CD4-positive, alpha-beta T cell (primary cell): ENCODE measurements around the gene CNTN6. TPM values are rescaled to one million over a fixed set of nuclear protein-coding genes. Genes with fewer than 3 reads are reported as not detected.

ENCODE experiments used
- ATAC-seq: fragments of 200-7000 bp; cut with Tn5 transposase; one replicate; pipeline ENCODE4 v1.10.0; 2022; ENCODE audit warnings: mild to moderate bottlenecking; ENCODE audit not compliant: poor library complexity
- CTCF ChIA-PET: fragments of 350-600 bp; sonication (Branson Sonifier 250); formaldehyde crosslinking; loops from one replicate; lab custom pipeline; 2021; ENCODE audit warnings: antibody characterized with exemption, inconsistent platforms; lab: Charles Lee
- POLR2A ChIA-PET: fragments of 350-600 bp; sonication (Branson Sonifier 250); formaldehyde crosslinking; loops from one replicate; lab custom pipeline; 2021; ENCODE audit warnings: antibody characterized with exemption, inconsistent platforms; lab: Charles Lee
- DNase-seq, 14 experiments: peaks; one replicate each; pipeline ENCODE4 v3.0.0-alpha.2; 2013 to 2020; ENCODE audit warnings: mixed read lengths in 2 of 14
- H3K27ac ChIP-seq, 2 donors: one replicate each; pipeline versions ENCODE4 v1.5.1 to v1.7.0; 2013; ENCODE audit warnings: low read length in 2 of 2, low read depth in 1 of 2, mild to moderate bottlenecking in 1 of 2
- H3K27me3 ChIP-seq, 2 experiments: 1 replicate in 1 of 2; 2 replicates in 1 of 2; pipeline versions ENCODE4 v1.6.1 to v1.7.0; 2013; ENCODE audit warnings: low read length in 2 of 2, control low read depth in 1 of 2, mild to moderate bottlenecking in 1 of 2, moderate library complexity in 1 of 2; ENCODE audit not compliant: insufficient read depth in 2 of 2, control insufficient read depth in 1 of 2
- H3K36me3 ChIP-seq: one replicate; pipeline ENCODE4 v1.6.1; 2013; ENCODE audit warnings: low read length, control low read depth; ENCODE audit not compliant: insufficient read depth
- H3K4me1 ChIP-seq: one replicate; pipeline ENCODE4 v1.6.1; 2013; ENCODE audit warnings: low read length, control low read depth; ENCODE audit not compliant: insufficient read depth
- H3K4me3 ChIP-seq: one replicate; pipeline ENCODE4 v1.5.1; 2013; ENCODE audit warnings: mild to moderate bottlenecking, low read length, moderate library complexity
- H3K9me3 ChIP-seq, 2 experiments: 1 replicate in 1 of 2; 2 replicates in 1 of 2; pipeline versions ENCODE4 v1.6.1 to v1.7.0; 2013; ENCODE audit warnings: low read length in 2 of 2, mild to moderate bottlenecking in 2 of 2, control low read depth in 1 of 2, moderate library complexity in 1 of 2; ENCODE audit not compliant: control insufficient read depth in 1 of 2, insufficient read depth in 1 of 2
- H3K27ac Mint-ChIP-seq: one replicate; pipeline ENCODE4 v1.8.0; 2020; ENCODE audit warnings: mixed read lengths
- H3K27me3 Mint-ChIP-seq: one replicate; pipeline ENCODE4 v1.8.0; 2021; ENCODE audit warnings: mixed read lengths
- H3K36me3 Mint-ChIP-seq: one replicate; pipeline ENCODE4 v1.8.0; 2021; ENCODE audit warnings: low read depth, mixed read lengths
- H3K4me1 Mint-ChIP-seq: one replicate; pipeline ENCODE4 v1.8.0; 2021; ENCODE audit warnings: low read depth, mixed read lengths
- H3K4me3 Mint-ChIP-seq: one replicate; pipeline ENCODE4 v1.8.0; 2020; ENCODE audit warnings: mild to moderate bottlenecking, mixed read lengths
- H3K9me3 Mint-ChIP-seq: one replicate; pipeline ENCODE4 v1.8.0; 2020; ENCODE audit warnings: mixed read lengths
- intact Hi-C, 2 experiments: fragments of 100-400 bp; cut with DNase I in 1 of 2; cut with micrococcal nuclease in 1 of 2; formaldehyde crosslinking; loops; one replicate each; pipeline versions ENCODE4 v1.15.1 to v1.9.0; 2023 to 2025; cut with DNase I, micrococcal nuclease
- total RNA-seq, 174 experiments: library from RNA in 2 of 174; stranded (reverse) in 2 of 174; gene quantifications; one replicate each; pipeline ENCODE4 v1.2.3 and lab custom pipeline; 2021 to 2026
- TF ChIP-seq, protein P1 (sequence below): fragments of 200-600 bp; IDR thresholded peaks from one replicate; pipeline ENCODE4 v1.8.0; 2022; ENCODE audit warnings: antibody characterized with exemption, mild to moderate bottlenecking

The CNTN6 gene
- total RNA-seq, 2 experiments from 2014 or later, result not detected

GRCh38 chr3:1172644-1173043 is 79.8 kb downstream of the CNTN6 start:
- POLR2A ChIA-PET, result no interaction called here

GRCh38 chr3:1179146-1179545 is 86.3 kb downstream of the CNTN6 start:
- H3K27me3 Mint-ChIP-seq, result no peaks in the 10 kb centered on the region
- no peaks in the 10 kb centered on the region for H3K4me1 Mint-ChIP-seq
- H3K27ac Mint-ChIP-seq, result no peak overlapping the region
- CTCF ChIA-PET, result no interaction called here
- H3K27ac ChIP-seq, result no peak overlapping the region
- H3K4me3 Mint-ChIP-seq, result no peak overlapping the region
- H3K9me3 ChIP-seq, result no peaks in the 10 kb centered on the region
- H3K27me3 ChIP-seq, result no peaks in the 10 kb centered on the region
- intact Hi-C loops, result loop anchor here in 1 of 2 experiments (10.0 kb wide), 1 partner anchor 606 kb away; no protein-coding TSS in a partner anchor
- H3K36me3 ChIP-seq, result no peaks in the 10 kb centered on the region
- no peak for ATAC-seq
- no peaks in the 10 kb centered on the region for H3K36me3 Mint-ChIP-seq
- POLR2A ChIA-PET, result no interaction called here
- no peaks in the 10 kb centered on the region for H3K4me1 ChIP-seq
- no peak for DNase-seq
- peaks cover 16% of the 10 kb centered on the region for H3K9me3 Mint-ChIP-seq
- TF ChIP-seq, protein P1, sequence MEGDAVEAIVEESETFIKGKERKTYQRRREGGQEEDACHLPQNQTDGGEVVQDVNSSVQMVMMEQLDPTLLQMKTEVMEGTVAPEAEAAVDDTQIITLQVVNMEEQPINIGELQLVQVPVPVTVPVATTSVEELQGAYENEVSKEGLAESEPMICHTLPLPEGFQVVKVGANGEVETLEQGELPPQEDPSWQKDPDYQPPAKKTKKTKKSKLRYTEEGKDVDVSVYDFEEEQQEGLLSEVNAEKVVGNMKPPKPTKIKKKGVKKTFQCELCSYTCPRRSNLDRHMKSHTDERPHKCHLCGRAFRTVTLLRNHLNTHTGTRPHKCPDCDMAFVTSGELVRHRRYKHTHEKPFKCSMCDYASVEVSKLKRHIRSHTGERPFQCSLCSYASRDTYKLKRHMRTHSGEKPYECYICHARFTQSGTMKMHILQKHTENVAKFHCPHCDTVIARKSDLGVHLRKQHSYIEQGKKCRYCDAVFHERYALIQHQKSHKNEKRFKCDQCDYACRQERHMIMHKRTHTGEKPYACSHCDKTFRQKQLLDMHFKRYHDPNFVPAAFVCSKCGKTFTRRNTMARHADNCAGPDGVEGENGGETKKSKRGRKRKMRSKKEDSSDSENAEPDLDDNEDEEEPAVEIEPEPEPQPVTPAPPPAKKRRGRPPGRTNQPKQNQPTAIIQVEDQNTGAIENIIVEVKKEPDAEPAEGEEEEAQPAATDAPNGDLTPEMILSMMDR, result no peak
- no peak overlapping the region for H3K4me3 ChIP-seq

More at GRCh38 chr3:1172644-1173043, 79.8 kb downstream of the CNTN6 start:
- Histone ChIP-seq H3K9me3 (peaks cover 0 to 5% of the 10 kb centered on the region in 2 experiments), H3K36me3 (no peaks in the 10 kb centered on the region), H3K27ac (no peak overlapping the region), H3K27me3 (no peaks in the 10 kb centered on the region), H3K4me3 (no peak overlapping the region), H3K4me1 (no peaks in the 10 kb centered on the region)
- Mint-ChIP-seq H3K27ac (no peak overlapping the region), H3K4me1 (no peaks in the 10 kb centered on the region), H3K27me3 (no peaks in the 10 kb centered on the region), H3K9me3 (peaks cover 9% of the 10 kb centered on the region), H3K36me3 (no peaks in the 10 kb centered on the region), H3K4me3 (no peak overlapping the region)
- intact Hi-C loops, result loop anchor here in 1 of 2 experiments (10.0 kb wide), 1 partner anchor 612 kb away; no protein-coding TSS in a partner anchor
- DNase-seq, result no peak
- TF ChIP-seq, protein P1, result no peak
- CTCF ChIA-PET, result no interaction called here
- ATAC-seq, result no peak

GRCh38 chr3:1183320-1184048 is 90.7 kb downstream of the CNTN6 start:
- intact Hi-C loops, result no loop called here
- Histone ChIP-seq H3K36me3 (no peaks in the 10 kb centered on the region), H3K27me3 (no peaks in the 10 kb centered on the region), H3K9me3 (peaks cover 0 to 4% of the 10 kb centered on the region in 2 experiments), H3K4me3 (no peak overlapping the region), H3K4me1 (no peaks in the 10 kb centered on the region), H3K27ac (no peak overlapping the region)
- Mint-ChIP-seq H3K27me3 (no peaks in the 10 kb centered on the region), H3K4me1 (no peaks in the 10 kb centered on the region), H3K36me3 (no peaks in the 10 kb centered on the region), H3K9me3 (peaks cover 3% of the 10 kb centered on the region), H3K4me3 (no peak overlapping the region), H3K27ac (no peak overlapping the region)
- ChIA-PET CTCF (no interaction called here), POLR2A (no interaction called here)
- TF ChIP-seq, protein P1, result no peak
- no peak for DNase-seq
- no peak for ATAC-seq
